HG03565 (cell line): ENCODE measurements around the gene RHBDD1.
"Not testable (repeated sequence)": the region's sequence is repeated elsewhere in the genome, so short reads cannot be mapped to it uniquely, and the experiment has no call there.

Experiments
- ATAC-seq: cut with Tn5 transposase; IDR thresholded peaks from one replicate; pipeline ENCODE4 v1.9.1; 2021; ENCODE audit warnings: mild to moderate bottlenecking, moderate library complexity; ENCODE audit not compliant: unreplicated experiment

The RHBDD1 gene

DNA sequence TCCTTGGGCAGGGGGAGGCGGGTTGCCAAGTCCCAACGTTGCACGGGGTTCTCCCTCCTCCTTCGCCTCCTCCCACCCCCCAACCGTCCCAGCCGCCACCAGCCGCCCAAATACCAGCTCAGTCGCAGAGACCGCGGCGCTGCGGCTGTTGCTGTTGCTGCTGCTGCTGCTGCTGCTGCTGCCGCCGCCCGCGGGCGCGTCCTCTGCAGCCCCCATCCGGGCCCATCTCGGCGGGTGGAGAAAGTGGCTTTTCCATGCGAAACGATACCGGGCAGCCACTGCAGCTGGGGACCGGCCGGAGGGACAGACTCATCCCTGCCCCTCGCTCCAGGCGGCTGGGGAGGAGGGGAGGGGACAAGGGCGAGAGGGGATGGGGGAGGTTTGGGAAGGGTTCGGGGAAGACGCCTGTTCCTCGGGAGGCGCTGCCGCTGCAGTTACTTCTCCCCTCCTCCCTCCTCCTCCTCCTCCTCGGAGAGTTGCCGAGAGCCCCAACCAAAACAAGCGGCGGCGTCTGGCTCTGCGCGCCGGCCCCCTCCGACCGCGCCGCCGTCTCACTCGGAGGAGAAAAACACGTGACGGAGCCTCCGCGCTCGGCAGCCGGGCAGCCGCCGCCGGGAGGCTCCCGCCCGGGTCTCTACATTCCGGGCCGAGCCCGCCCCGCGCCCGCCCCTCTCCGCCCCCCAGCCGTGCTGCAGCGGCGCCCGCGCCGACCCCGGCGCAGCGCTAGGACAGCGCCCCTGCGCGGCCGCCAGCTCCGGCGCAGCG is 36.5 kb upstream of the RHBDD1 start, which contains the start of gene IRS1:
Gene IRS1, minus strand, starts transcription at position 610 of the 765 bp plus-strand sequence. CDS start 1,082 bp downstream, outside the sequence.
- peak; percentile 26 for ATAC-seq

DNA sequence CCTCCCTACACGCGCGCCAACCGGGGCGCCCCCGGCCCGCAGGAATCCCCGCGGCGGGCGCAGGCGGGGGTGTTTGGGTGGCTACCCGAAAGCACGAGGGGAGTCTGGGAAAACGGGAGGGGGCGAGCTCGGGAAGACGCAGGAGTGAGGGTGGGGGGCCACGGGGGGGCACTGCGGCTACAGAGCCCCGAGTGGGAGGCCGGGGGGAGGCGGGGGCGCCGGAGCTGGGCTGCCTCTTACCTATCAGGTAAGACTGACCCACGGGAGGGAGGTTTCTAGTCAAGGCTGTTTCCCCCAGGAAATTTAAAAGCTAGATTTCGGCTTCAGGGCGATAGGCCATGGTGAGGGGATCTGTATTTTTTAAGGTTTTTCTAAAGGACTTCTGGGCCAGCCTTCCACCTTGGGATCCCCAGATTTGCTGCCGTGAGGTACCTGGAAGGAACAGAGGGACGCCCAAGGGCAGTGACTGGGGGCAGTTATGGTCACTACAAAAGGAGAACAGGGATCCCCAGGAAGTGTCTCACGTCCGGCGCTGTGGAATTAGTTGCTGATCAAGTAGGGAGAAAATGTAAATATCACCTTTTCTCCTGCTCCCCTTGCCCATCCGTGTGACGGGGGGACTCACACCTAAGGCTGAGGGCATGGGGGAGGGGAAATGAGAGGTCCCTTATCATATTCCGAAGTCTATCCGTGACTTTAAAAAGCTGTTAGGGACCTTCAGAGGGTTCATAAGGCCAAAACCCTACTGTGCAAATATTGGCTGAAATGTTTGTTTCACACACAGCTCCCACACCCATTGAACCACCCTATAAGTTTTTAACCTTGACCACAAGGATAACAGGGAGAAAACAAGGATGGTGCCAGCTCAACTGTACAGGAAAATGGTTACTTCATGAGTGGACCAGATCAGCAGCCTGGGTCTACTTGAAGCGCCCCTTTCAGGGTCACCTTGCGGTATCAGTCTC is 35.6 kb upstream of the RHBDD1 start:
- no peak for ATAC-seq

DNA sequence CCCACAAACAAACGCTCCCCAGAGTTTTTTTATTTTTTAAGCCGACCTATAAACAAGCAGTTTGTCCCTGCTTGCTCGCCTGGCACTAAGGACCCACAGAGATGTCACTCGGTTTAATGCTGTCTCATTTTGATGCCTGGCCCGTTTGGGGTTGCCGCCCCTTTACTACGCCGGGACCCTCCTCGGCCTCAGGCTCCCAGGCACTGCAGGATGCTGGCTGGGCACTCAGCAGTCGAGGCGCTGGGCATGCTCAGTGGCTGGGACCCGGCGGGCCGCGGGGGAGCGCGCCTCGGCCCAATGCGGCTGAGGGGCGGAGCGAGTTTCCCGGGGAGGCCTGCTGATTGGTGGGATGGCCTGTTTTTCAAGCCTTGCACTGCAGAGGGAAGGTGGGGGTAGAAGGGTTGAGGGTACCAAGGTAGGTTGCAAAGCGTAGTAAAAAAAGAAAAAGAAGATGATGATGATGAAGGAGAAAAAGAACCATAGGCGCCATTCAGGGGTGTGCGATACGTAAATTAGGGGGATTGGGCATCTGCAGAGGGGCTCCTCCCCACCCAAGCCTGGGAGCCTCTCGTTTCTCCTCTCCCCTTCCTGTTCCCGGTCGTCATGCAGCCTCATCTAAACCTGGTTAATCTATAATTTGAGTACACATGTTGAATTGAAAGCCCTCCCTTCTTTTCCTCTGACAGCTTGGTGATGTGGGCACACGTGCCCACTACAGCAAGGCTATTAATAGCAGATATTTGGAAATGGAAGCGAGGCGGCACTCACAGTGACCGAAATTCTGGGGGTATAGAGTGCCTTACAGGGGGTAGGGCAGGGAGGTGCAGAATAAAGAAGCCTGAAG is 34.7 kb upstream of the RHBDD1 start:
- peak; percentile 77 for ATAC-seq

DNA sequence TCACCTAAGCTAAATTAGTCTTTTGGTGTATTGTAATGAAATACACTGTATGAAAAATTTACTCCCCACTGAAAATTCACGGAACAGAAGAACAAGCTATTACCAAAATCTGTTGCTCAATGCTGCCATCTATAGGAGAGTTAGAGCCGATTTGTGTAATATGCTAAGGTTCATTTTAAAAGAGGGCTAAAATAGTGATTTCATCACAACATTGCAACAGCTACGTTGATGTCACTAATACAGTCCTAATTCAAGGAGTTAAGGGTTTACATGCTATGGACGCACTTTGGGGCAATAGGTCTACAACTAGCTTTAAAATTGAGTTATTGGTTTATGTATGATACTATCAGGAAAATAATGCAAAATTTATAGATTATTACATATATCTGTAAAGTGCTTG is 33.3 kb upstream of the RHBDD1 start:
- peak; percentile 18 for ATAC-seq

DNA sequence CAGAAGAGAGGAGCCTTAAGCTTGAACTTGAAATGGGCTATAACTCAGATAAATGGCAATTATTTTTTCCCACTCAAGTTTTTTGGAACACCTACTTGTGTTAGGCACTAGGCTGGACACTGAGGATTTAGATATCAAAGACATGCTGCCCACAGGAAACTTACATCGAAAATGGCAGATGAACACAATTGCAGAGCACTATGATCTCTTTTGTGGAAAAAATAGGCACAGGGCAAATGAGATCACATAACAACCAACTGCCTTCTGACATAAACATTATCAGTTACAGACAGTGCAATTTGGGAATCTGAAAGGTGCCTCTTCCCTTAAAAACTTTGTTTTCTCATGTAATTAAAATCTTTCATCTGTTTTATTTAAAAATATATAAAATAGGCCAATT is 32.4 kb upstream of the RHBDD1 start:
- no peak for ATAC-seq

DNA sequence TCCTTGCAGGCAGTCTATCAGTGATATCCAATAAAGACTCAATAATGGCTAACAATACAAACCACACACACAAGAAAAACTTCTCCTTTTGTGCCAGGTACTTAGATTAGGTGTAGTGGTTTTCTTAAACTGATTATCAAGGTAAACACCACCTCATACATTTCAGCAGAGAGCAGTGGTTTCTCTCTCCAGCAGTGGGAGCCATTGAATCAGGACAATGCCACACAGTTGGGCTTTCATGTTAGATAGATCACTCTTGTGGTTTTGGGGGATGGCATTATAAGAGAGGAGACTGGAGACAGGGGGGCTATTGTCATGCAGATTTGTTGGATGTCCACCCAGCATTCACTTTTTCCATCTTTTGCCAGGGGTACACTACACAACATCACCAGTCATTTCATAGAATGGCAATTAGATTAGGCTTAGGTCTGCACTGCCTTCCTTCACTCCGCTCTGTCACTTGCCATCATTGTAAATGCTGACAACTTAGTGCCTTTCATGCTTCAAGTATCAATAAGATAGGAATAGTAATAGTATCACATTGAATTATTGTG is 22.6 kb upstream of the RHBDD1 start:
- ATAC-seq = peak; percentile 40

DNA sequence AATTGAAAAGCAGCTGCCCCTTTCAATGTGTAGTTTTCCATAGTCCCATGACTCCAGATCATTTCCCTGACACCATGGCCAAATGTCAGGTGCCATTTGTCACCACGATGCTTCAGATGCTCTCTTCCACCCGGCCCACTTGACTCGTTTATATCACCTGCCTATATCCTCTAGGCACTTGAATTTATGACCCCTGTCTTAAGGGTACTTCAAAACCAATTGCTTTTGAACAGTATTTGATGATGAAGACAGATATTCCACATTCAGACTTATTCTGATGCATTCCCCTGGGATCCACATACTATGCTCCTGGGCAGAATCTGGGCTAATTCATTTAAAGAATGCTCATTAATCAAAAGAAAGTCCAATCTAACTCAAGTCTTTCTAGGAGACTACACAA is 16.9 kb upstream of the RHBDD1 start:
- ATAC-seq = no peak

DNA sequence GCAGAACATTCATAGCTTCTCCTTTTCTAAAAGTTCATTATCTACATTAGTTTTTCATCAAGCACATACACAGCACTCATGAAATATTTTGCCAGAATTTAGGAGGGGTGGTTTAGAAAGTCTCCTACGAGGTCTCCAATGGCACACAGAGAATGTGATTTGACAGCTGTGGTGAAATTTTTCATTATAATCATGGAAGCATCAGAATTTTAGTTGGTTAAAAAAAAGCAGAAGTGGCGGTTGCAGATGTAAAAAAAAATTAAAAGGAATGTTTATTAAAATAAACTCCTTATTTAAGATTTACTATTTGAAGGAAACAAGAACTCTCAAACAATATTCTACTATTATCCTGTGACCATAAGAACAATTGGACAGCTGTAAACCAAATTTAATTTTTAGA is 10.8 kb upstream of the RHBDD1 start:
- ATAC-seq = no peak

DNA sequence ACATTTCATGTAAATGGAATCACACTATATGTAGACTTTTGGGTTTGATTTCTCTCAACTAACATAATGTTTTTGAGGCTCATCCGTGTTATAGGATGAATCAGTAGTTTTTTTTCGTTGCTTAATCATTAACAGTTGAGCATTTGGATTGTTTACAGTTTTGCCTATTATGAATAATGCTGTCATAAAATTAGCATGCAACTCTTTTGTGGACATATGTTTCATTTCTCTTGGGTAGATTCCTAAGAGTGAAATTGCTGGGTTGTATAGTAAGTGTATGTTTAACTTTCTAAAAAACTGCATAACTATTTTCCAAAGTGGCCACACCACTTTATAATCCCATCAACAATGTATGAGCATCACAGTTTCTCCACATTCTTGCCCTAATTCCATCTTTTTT is 7.7 kb upstream of the RHBDD1 start:
- ATAC-seq = no peak

DNA sequence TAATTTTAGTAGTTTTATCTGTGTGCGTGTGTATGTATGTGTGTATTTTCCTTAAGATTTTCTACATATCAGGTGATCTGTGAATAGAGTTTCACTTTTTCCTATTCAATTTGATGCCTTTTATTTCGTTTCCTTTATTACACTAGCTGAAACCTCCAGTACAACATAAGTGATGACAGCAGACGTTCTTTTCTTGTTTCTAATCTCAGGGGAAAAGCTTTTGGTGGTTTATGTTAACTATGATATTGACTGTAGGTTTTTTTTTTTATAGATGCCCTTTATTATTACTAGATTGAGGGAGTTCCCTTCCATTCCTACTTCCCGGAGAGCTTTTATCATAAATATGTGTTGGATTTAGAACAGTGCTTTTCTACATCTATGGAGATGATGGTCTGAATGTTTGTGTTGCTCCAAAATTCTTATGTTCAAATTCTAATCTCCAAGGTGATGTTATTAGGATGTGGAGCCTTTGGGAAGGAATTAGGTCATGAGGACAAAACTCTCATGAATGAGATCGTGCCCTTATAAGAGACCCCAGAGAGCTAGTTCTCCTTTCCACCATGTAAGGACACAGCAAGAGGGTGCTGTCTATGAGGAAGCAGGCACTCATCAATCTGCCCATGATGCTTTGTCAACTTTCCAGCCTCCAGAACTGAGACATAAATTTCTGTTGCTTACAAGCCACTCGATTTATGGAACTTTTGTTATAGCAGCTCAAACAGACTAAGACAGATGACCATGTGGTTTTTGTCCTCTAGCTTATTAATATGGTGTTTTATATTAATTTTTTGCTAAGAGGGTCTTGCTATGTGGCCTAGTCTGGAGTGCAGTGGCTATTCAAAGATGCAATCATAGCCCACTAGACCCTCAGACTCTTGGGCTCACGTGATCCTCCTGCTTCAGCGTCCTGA is 5.9 kb upstream of the RHBDD1 start:
- no peak for ATAC-seq

DNA sequence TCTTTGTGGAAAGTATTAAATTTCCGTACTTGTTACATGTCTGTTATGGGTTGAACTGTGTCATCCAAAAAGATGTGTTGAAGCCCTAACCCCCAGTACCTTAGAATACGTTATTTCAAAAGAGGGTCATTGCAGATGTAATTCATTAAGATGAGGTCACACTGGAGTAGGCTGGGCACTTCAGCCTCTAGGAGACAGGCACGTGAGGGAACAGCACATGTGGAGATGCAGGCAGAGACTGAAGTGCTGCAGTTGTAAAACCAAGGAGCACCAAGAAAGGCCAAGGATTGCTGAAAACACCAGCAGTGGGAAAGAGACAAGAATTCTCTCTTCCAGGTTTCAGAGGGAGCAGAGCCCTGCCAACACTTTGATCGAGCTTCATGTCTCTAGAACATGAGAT is 4.6 kb upstream of the RHBDD1 start:
- ATAC-seq = no peak

DNA sequence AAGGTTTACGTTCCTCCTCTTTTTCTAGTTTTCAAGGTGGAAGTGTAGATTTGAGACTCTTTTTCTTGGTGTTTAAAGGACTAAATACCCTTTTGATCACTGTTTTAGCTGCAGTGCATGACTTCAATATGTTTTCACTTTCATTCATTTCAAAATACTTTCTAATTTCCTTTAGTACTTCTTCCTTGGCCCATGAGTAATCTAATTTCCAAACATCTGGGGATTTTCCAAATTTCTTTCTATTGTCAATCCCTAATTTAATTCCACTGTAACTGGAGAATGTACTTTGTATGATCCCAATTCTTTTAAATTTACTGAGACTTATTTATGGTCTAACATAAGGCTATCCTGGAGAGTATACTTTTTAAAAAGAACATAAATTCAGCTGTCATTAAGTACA is 3.8 kb upstream of the RHBDD1 start:
- no peak for ATAC-seq

DNA sequence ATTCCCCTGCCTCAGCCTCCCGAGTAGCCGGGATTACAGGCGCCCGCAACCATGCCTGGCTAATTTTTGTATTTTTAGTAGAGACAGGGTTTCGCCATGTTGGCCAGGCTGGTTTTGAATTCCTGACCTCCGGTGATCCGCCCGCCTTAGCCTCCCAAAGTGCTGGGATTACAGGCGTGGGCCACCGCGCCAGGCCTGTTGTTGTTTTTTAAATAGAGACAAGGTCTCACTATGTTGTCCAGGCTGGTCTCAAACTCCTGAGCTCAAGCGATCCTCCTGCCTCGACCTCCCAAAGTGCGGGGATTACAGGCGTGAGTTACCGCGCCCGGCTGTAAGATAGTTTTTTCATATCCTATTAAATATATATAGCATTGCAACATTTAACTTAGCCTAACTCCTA is 974 bp upstream of the RHBDD1 start:
- not testable (repeated sequence) for ATAC-seq

DNA sequence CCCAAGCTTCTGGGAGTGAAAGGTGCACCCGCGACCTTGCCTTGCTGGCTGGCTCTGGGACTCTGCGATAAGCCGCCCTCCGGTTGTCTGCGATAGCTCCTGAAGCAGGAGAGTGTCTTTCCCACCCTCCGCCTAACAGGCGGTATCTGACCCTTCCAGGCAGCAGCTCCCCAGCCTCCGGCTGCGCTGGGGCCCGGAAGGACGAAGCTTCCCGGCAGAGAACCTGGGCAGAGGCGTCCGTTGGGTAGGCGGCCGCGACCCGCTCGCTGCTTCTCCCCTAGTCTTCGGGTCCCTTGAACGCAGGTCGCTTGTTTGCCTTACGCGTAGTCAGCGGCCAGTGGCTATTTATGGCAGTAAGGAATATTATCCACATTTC is 446 bp upstream of the RHBDD1 start:
- ATAC-seq = peak; percentile 7

DNA sequence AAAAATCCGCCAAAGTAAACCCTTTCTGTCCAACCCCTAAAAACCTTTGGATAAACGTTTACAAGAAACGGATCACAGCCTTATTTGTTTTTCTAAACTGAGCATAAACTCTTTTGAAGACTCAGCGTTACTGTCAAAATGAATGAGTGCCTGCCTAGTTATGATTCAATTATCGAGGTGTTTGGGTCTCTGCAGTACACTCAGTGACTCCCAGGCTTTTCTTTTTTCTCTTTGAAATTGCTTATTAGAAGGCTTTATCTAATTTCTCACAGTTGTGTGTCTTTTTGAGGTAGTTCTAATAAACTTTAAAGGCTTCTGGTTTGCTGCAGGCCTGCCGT is 663 bp downstream of the RHBDD1 start:
- ATAC-seq = peak; percentile 3

DNA sequence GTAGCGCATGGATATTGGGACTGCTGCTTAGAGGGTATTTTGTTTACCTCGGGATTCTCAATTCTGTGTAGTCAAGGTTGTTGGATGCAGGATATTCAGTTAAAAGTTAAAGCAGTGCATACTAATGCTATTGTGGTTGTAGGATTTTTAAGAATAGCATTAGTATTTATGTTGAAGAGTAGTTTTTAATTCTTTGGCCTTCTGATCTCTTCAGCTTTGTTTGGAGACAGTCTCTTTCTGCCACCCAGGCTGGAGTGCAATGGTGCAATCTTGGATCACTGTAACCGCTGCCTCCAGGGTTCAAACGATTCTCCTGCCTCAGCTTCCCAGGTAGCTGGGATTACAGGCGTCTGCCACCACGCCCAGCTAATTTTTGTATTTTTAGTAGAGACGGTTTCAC is 1.5 kb downstream of the RHBDD1 start:
- no peak for ATAC-seq

DNA sequence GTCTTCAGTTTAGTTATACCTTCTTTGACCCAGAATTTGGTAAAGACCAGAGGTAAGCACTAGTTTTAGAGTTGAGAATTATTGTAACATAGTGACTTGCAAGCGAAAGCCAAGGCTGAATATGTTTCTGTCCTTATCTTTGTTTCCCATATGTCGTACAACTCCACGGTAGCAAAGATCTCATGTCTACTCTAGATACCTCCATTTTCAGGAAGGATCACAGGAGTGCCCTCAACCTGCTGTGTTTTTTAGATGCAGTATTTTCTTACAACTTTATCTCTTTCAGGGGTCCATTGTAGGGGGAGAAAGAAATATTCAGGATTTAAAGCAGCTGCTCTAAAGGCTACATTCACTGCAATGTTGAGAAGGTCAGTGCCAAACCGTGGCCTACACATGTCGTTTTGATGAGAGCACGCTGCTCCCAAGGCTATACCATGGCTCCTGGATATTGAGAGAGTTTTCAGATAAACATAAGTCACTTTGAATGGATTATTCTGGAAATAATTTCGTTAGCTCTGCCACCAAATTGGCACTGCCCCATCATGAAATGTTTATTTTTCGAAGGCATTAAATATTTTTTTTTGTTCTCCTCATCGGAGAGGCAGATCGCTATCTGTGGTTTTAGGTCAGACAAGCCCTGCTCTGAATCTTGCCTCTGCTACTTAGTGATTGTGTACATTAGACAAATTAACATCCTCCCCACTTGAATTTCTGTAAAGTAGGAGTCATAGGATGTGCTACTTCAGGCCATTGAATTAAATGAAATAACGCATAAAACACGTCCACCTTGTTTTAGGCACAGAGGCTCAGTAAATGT is 2.1 kb downstream of the RHBDD1 start:
- no peak for ATAC-seq

DNA sequence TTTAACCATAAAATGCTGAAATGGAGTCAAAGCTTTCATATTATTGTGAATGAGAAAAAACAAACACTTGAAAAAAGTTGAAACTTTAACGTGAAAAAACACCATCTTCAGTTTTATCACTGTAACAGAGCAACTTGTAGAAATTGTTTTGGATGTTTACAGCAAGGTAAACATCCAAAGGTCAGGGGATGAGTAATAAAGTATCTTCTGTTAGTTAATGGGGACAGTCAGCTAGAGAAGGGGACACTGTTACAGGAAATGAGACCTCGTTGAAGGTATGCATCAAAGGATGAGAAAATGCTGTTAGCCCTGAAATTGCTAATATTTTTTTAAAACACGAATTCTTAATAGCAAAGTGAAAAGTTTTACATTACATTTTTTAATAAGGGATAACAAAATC is 2.9 kb downstream of the RHBDD1 start:
- ATAC-seq = no peak

DNA sequence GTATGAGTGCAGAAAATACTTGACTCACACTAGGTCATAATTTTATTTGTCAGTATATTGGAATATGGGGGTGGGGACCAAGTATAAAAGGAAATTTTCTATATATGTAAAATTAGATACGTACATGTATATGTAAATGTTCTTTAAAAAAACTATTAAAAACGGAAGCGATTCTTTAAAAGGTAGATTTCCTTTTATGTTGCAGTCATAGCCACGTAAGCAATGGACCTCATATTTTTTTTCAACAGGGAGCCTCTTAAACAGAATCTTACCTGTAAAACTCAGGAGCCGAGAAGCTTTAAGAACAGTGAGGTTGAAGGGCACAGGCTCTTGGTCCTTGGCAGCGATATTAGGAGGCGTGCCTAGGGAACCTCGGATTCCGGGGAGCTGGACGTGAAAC is 3.3 kb downstream of the RHBDD1 start:
- ATAC-seq = no peak
